GM12874 (cell line): ENCODE measurements around the gene PEA15.

Experiments used
- CTCF ChIP-seq: IDR thresholded peaks from 2 replicates; pipeline ENCODE4 v1.5.1; 2011; ENCODE audit warnings: low read depth, mild to moderate bottlenecking, control low read depth, low read length, moderate library complexity; ENCODE audit not compliant: insufficient read depth

The PEA15 gene

GRCh38 chr1:160192234-160192633 is 12.9 kb upstream of the PEA15 start:
- no peak for TF ChIP-seq CTCF

- TF ChIP-seq CTCF = peak; percentile 90
Measured at GRCh38 chr1:160193091-160193819, 11.9 kb upstream of the PEA15 start.

GRCh38 chr1:160193832-160194736 is 11.1 kb upstream of the PEA15 start:
- TF ChIP-seq CTCF = no peak

GRCh38 chr1:160194737-160195059 is 10.5 kb upstream of the PEA15 start:
- TF ChIP-seq CTCF = no peak

- no peak for TF ChIP-seq CTCF
Measured at GRCh38 chr1:160196143-160196542, 9.0 kb upstream of the PEA15 start.

GRCh38 chr1:160197231-160197630 is 8.0 kb upstream of the PEA15 start:
- no peak for TF ChIP-seq CTCF

- TF ChIP-seq CTCF = no peak
Measured at GRCh38 chr1:160200786-160201185, 4.4 kb upstream of the PEA15 start.
